ENCODE results near the gene KY.

GRCh38 chr3:134600206-134600605 lies 50.6 kb downstream of the KY start:
- no peak for TF ChIP-seq CTCF (IDR thresholded peaks at IDR 0.05)
- TF ChIP-seq POLR2A (IDR thresholded peaks at IDR 0.05): no peak
